HepG2 (cell line): ENCODE measurements around the gene TTC31. TPM values are rescaled to one million over a fixed set of nuclear protein-coding genes. Genes with fewer than 3 reads are reported as not detected.

Experiments
- MYNN ChIP-seq: sonication (generic); formaldehyde crosslinking; IDR thresholded peaks from 2 replicates; pipeline ENCODE4 v1.4.0; 2020; ENCODE audit warnings: mild to moderate bottlenecking, low read depth, missing genetic modification reagents
- NFE2L1 ChIP-seq: sonication (generic); formaldehyde crosslinking; IDR thresholded peaks from 2 replicates; pipeline ENCODE4 v1.4.0; 2020; ENCODE audit warnings: missing genetic modification reagents, mild to moderate bottlenecking, borderline replicate concordance
- NR2F2 ChIP-seq: IDR thresholded peaks from 2 replicates; pipeline ENCODE4 v1.6.1; 2012; ENCODE audit warnings: low read depth, inconsistent platforms, borderline replicate concordance
- PAWR ChIP-seq: sonication (generic); formaldehyde crosslinking; IDR thresholded peaks from 2 replicates; pipeline ENCODE4 v1.4.0; 2020; ENCODE audit warnings: missing genetic modification reagents, mild to moderate bottlenecking, borderline replicate concordance
- ZFP41 ChIP-seq: sonication (generic); formaldehyde crosslinking; IDR thresholded peaks from 2 replicates; pipeline ENCODE4 v1.4.0; 2020; ENCODE audit warnings: mild to moderate bottlenecking, missing genetic modification reagents, borderline replicate concordance
- ZMYM4 ChIP-seq: sonication (generic); formaldehyde crosslinking; IDR thresholded peaks from 2 replicates; pipeline ENCODE4 v1.8.1; 2023; ENCODE audit warnings: mild to moderate bottlenecking, missing genetic modification reagents
- ZNF558 ChIP-seq: sonication (generic); formaldehyde crosslinking; IDR thresholded peaks from 2 replicates; pipeline ENCODE4 v1.9.0; 2022; ENCODE audit warnings: mild to moderate bottlenecking, missing genetic modification reagents, borderline replicate concordance
- polyA plus RNA-seq, 8 experiments: library from polyadenylated mRNA; depleted of rRNA in 3 of 8; stranded (reverse) in 7 of 8; unstranded in 1 of 8; fragments of >200 nt; fragmentation: Illumina TruSeq in 4 of 8; extraction: Trizol in 4 of 8; gene quantifications; 2 replicates each; pipeline versions ENCODE4 v1.2.1 to v1.2.3, GENCODE V29; 2011 to 2016; ENCODE audit warnings: low read depth in 4 of 8, missing spikeins in 1 of 8, mixed read lengths in 1 of 8; ENCODE audit not compliant: insufficient read depth in 1 of 8
- total RNA-seq, 5 experiments: library from RNA; depleted of rRNA; stranded (reverse); fragments of >200 nt; fragmentation: Illumina TruSeq; extraction: Trizol; gene quantifications; 2 replicates each; pipeline ENCODE4 v1.2.3, GENCODE V29; 2016; ENCODE audit warnings: low read depth in 1 of 5
- TF ChIP-seq, protein P1 (sequence below): sonication (generic); formaldehyde crosslinking; IDR thresholded peaks from 2 replicates; pipeline ENCODE4 v1.4.0; 2020; ENCODE audit warnings: mild to moderate bottlenecking, missing genetic modification reagents
- TF ChIP-seq, protein P2 (sequence below): sonication (generic); formaldehyde crosslinking; IDR thresholded peaks from 2 replicates; pipeline ENCODE4 v1.8.1; 2023; ENCODE audit warnings: missing genetic modification reagents, mild to moderate bottlenecking, borderline replicate concordance
- TF ChIP-seq, protein P3 (sequence below): sonication (generic); formaldehyde crosslinking; IDR thresholded peaks from 2 replicates; pipeline ENCODE4 v1.5.0; 2020; ENCODE audit warnings: missing genetic modification reagents, mild to moderate bottlenecking, borderline replicate concordance
- TF ChIP-seq, protein P4 (sequence below): sonication (generic); formaldehyde crosslinking; IDR thresholded peaks from 2 replicates; pipeline ENCODE4 v1.9.0; 2021; ENCODE audit warnings: mild to moderate bottlenecking, missing genetic modification reagents

TTC31 gene
- total and polyA plus RNA-seq, 2 of the 13 experiments (the other 11 are each of a cell fraction or from before 2014, with no cell fraction given) = 28.3 to 39.5 TPM

DNA sequence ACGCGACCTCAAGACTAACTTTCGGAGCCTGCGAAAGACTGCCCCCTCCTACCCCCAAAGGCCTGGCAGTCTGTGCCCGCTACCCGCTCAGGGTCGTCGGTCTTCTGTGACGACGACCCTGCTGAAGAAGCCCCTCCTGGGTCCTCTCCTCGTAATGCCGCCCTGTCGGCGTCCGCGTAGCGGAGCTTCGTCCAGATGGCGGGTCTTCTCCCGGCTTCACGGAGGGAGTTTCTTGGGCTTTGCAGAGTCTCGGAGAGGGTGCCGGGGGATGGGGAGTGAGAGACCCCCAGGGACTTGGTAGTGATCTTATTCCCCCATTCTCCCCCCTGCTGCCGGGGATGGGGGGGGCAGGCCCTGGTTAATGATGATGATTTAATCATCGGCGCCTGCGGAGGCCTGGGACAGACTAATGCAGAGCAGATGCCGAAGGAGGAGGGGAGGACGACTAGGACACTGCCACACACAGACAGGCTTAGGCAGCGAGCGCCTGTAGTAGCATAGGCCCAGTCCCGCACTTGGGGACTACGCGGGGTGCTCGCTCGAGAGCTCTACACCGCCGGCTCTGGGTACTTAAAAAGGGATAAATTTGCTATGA, 25.1 kb downstream of the TTC31 start (continued):
- TF ChIP-seq, protein P1, sequence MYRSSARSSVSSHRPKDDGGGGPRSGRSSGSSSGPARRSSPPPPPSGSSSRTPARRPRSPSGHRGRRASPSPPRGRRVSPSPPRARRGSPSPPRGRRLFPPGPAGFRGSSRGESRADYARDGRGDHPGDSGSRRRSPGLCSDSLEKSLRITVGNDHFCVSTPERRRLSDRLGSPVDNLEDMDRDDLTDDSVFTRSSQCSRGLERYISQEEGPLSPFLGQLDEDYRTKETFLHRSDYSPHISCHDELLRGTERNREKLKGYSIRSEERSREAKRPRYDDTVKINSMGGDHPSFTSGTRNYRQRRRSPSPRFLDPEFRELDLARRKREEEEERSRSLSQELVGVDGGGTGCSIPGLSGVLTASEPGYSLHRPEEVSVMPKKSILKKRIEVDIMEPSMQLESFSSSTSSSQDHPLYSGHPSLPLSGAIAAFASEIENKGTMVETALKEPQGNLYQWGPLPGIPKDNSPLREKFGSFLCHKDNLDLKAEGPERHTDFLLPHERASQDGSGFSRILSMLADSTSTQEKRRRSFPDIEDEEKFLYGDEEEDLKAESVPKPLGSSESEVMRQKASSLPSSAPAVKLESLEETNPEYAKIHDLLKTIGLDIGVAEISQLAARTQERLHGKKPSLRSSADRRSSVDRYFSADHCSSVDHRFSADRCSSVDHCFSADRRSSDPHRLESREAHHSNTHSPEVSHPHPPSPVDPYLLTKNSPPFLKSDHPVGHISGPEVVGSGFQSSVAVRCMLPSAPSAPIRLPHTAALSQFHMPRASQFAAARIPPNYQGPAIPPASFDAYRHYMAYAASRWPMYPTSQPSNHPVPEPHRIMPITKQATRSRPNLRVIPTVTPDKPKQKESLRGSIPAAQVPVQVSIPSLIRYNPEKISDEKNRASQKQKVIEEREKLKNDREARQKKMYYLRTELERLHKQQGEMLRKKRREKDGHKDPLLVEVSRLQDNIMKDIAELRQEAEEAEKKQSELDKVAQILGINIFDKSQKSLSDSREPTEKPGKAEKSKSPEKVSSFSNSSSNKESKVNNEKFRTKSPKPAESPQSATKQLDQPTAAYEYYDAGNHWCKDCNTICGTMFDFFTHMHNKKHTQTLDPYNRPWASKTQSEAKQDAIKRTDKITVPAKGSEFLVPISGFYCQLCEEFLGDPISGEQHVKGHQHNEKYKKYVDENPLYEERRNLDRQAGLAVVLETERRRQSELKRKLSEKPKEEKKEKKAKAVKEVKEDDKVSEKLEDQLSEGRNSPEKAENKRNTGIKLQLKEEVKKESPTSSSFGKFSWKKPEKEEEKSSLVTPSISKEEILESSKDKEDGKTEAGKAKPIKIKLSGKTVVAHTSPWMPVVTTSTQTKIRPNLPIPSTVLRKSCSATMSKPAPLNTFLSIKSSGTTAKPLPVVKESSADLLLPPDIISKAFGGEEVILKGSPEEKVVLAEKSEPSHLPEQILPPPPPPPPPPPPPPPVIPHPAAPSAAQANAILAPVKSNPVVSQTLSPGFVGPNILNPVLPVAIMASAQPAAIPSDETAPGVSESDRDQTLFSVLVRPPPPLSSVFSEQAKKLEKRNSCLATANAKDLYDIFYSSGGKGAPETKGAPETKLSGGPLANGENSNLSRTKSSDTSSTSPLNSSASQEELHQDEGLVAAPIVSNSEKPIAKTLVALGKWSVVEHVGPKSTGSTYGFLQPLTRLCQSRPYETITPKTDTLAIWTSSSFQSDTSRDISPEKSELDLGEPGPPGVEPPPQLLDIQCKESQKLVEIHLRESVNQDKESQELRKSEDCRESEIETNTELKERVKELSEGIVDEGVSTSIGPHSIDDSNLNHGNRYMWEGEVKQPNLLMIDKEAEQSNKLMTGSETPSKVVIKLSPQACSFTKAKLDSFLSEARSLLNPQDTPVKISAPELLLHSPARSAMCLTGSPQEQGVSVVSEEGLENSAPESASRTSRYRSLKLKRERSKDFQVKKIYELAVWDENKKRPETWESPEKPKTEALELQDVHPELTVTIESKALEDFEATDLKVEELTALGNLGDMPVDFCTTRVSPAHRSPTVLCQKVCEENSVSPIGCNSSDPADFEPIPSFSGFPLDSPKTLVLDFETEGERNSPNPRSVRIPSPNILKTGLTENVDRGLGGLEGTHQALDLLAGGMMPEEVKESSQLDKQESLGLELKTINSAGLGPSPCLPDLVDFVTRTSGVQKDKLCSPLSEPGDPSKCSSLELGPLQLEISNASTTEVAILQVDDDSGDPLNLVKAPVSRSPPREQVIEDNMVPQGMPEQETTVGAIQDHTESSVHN (CRISPR knock-in tag) = no peak
- TF ChIP-seq NFE2L1 = no peak
- TF ChIP-seq NR2F2 = no peak
- no peak for TF ChIP-seq PAWR (CRISPR knock-in tag)
- TF ChIP-seq, protein P2, sequence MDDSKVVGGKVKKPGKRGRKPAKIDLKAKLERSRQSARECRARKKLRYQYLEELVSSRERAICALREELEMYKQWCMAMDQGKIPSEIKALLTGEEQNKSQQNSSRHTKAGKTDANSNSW (CRISPR knock-in tag) = no peak
- TF ChIP-seq ZNF558 = no peak
- no peak for TF ChIP-seq ZMYM4 (CRISPR knock-in tag)
- TF ChIP-seq MYNN (CRISPR knock-in tag) = no peak
- TF ChIP-seq, protein P3, sequence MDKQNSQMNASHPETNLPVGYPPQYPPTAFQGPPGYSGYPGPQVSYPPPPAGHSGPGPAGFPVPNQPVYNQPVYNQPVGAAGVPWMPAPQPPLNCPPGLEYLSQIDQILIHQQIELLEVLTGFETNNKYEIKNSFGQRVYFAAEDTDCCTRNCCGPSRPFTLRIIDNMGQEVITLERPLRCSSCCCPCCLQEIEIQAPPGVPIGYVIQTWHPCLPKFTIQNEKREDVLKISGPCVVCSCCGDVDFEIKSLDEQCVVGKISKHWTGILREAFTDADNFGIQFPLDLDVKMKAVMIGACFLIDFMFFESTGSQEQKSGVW (CRISPR knock-in tag) = no peak
- no peak for TF ChIP-seq ZFP41 (CRISPR knock-in tag)
- TF ChIP-seq, protein P4, sequence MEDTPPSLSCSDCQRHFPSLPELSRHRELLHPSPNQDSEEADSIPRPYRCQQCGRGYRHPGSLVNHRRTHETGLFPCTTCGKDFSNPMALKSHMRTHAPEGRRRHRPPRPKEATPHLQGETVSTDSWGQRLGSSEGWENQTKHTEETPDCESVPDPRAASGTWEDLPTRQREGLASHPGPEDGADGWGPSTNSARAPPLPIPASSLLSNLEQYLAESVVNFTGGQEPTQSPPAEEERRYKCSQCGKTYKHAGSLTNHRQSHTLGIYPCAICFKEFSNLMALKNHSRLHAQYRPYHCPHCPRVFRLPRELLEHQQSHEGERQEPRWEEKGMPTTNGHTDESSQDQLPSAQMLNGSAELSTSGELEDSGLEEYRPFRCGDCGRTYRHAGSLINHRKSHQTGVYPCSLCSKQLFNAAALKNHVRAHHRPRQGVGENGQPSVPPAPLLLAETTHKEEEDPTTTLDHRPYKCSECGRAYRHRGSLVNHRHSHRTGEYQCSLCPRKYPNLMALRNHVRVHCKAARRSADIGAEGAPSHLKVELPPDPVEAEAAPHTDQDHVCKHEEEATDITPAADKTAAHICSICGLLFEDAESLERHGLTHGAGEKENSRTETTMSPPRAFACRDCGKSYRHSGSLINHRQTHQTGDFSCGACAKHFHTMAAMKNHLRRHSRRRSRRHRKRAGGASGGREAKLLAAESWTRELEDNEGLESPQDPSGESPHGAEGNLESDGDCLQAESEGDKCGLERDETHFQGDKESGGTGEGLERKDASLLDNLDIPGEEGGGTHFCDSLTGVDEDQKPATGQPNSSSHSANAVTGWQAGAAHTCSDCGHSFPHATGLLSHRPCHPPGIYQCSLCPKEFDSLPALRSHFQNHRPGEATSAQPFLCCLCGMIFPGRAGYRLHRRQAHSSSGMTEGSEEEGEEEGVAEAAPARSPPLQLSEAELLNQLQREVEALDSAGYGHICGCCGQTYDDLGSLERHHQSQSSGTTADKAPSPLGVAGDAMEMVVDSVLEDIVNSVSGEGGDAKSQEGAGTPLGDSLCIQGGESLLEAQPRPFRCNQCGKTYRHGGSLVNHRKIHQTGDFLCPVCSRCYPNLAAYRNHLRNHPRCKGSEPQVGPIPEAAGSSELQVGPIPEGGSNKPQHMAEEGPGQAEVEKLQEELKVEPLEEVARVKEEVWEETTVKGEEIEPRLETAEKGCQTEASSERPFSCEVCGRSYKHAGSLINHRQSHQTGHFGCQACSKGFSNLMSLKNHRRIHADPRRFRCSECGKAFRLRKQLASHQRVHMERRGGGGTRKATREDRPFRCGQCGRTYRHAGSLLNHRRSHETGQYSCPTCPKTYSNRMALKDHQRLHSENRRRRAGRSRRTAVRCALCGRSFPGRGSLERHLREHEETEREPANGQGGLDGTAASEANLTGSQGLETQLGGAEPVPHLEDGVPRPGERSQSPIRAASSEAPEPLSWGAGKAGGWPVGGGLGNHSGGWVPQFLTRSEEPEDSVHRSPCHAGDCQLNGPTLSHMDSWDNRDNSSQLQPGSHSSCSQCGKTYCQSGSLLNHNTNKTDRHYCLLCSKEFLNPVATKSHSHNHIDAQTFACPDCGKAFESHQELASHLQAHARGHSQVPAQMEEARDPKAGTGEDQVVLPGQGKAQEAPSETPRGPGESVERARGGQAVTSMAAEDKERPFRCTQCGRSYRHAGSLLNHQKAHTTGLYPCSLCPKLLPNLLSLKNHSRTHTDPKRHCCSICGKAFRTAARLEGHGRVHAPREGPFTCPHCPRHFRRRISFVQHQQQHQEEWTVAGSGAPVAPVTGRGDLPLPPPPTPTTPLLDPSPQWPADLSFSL (CRISPR knock-in tag) = no peak
